ENCODE data around the gene SLC4A11.

SLC4A11 gene

GRCh38 chr20:3239026-3239866, at the start of gene SLC4A11:
SLC4A11 (minus strand) TSS chr20:3239190; CDS start chr20:3239137, 53 bp downstream.
- peak; percentile 55 for DNase-seq (ENCODE audit: low read depth)

GRCh38 chr20:3283222-3283820, 44.3 kb upstream of the SLC4A11 start:
- no peak for DNase-seq (ENCODE audit: low read depth)

- DNase-seq (ENCODE audit: low read depth) = no peak
Observed at GRCh38 chr20:3282271-3283221, 43.6 kb upstream of the SLC4A11 start.

- no peak for DNase-seq (ENCODE audit: low read depth)
Observed at GRCh38 chr20:3281437-3281836, 42.4 kb upstream of the SLC4A11 start.

- DNase-seq (ENCODE audit: low read depth) = no peak
Observed at GRCh38 chr20:3279761-3280160, 40.8 kb upstream of the SLC4A11 start.

- peak; percentile 3 for DNase-seq (ENCODE audit: low read depth)
Observed at GRCh38 chr20:3277686-3278465, 38.9 kb upstream of the SLC4A11 start.

GRCh38 chr20:3276680-3277015, 37.7 kb upstream of the SLC4A11 start:
- DNase-seq (ENCODE audit: low read depth) = peak; percentile 42

GRCh38 chr20:3275966-3276679, 37.1 kb upstream of the SLC4A11 start:
- DNase-seq (ENCODE audit: low read depth) = no peak

GRCh38 chr20:3275064-3275935, 36.3 kb upstream of the SLC4A11 start:
- DNase-seq (ENCODE audit: low read depth) = no peak

- DNase-seq (ENCODE audit: low read depth) = no peak
Observed at GRCh38 chr20:3273371-3273770, 34.4 kb upstream of the SLC4A11 start.

- DNase-seq (ENCODE audit: low read depth) = no peak
Observed at GRCh38 chr20:3270051-3270450, 31.1 kb upstream of the SLC4A11 start.

- DNase-seq (ENCODE audit: low read depth) = peak; percentile 56
Observed at GRCh38 chr20:3262566-3262965, 23.6 kb upstream of the SLC4A11 start.

- no peak for DNase-seq (ENCODE audit: low read depth)
Observed at GRCh38 chr20:3258429-3258828, 19.4 kb upstream of the SLC4A11 start.

- no peak for DNase-seq (ENCODE audit: low read depth)
Observed at GRCh38 chr20:3255728-3256127, 16.7 kb upstream of the SLC4A11 start.

GRCh38 chr20:3251806-3252205, 12.8 kb upstream of the SLC4A11 start:
- no peak for DNase-seq (ENCODE audit: low read depth)

GRCh38 chr20:3250091-3250504, 11.1 kb upstream of the SLC4A11 start:
- no peak for DNase-seq (ENCODE audit: low read depth)

GRCh38 chr20:3248993-3249347, 10.0 kb upstream of the SLC4A11 start:
- DNase-seq (ENCODE audit: low read depth) = no peak

- no peak for DNase-seq (ENCODE audit: low read depth)
Observed at GRCh38 chr20:3248167-3248992, 9.4 kb upstream of the SLC4A11 start.

- DNase-seq (ENCODE audit: low read depth) = no peak
Observed at GRCh38 chr20:3247638-3248037, 8.6 kb upstream of the SLC4A11 start.
